H9 (cell line): ENCODE measurements around the gene ADTRP. TPM values are rescaled to one million over a fixed set of nuclear protein-coding genes. Genes with fewer than 3 reads are reported as not detected.

ENCODE experiments used
- DNase-seq: peaks from one replicate; pipeline ENCODE4 v3.0.0-alpha.2; 2017
- H2AFZ ChIP-seq: one replicate; pipeline ENCODE4 v1.6.1; 2013; ENCODE audit warnings: mild to moderate bottlenecking, low read length, control low read depth, moderate library complexity
- H2AK5ac ChIP-seq: 2 replicates; pipeline ENCODE4 v1.6.1; 2013; ENCODE audit warnings: low read length, control low read depth, mixed read lengths; ENCODE audit not compliant: insufficient read length
- H2BK120ac ChIP-seq: one replicate; pipeline ENCODE4 v1.6.1; 2013; ENCODE audit warnings: low read depth, mild to moderate bottlenecking, low read length, control low read depth, inconsistent platforms; ENCODE audit not compliant: poor library complexity, severe bottlenecking
- H2BK12ac ChIP-seq: 2 replicates; pipeline ENCODE4 v1.6.1; 2013; ENCODE audit warnings: low read length, control low read depth, mixed read lengths, low read depth; ENCODE audit not compliant: insufficient read length
- H2BK15ac ChIP-seq: 2 replicates; pipeline ENCODE4 v1.6.1; 2013; ENCODE audit warnings: low read depth, low read length, control low read depth
- H2BK20ac ChIP-seq: one replicate; pipeline ENCODE4 v1.6.1; 2013; ENCODE audit warnings: low read depth, mild to moderate bottlenecking, low read length, control low read depth, inconsistent platforms; ENCODE audit not compliant: poor library complexity, severe bottlenecking
- H2BK5ac ChIP-seq: 2 replicates; pipeline ENCODE4 v1.6.1; 2013; ENCODE audit warnings: low read length, control low read depth, mixed read lengths; ENCODE audit not compliant: insufficient read length
- H3K14ac ChIP-seq: 2 replicates; pipeline ENCODE4 v1.6.1; 2013; ENCODE audit warnings: low read length, control low read depth; ENCODE audit not compliant: insufficient read depth
- H3K18ac ChIP-seq: 2 replicates; pipeline ENCODE4 v1.6.1; 2013; ENCODE audit warnings: low read depth, mild to moderate bottlenecking, mixed read lengths, low read length, control low read depth; ENCODE audit not compliant: insufficient read length
- H3K23ac ChIP-seq: 2 replicates; pipeline ENCODE4 v1.6.1; 2013; ENCODE audit warnings: low read length, control low read depth, mixed read lengths, low read depth; ENCODE audit not compliant: insufficient read length
- H3K23me2 ChIP-seq: 2 replicates; pipeline ENCODE4 v1.6.1; 2013; ENCODE audit warnings: low read depth, mild to moderate bottlenecking, mixed read lengths, low read length, control low read depth; ENCODE audit not compliant: insufficient read length, poor library complexity, severe bottlenecking
- H3K27ac ChIP-seq: 2 replicates; pipeline ENCODE4 v1.5.1; 2013; ENCODE audit warnings: low read length, control low read depth, mixed read lengths, low read depth; ENCODE audit not compliant: insufficient read length
- H3K27me3 ChIP-seq: 2 replicates; pipeline ENCODE4 v1.6.1; 2013; ENCODE audit warnings: low read length, control low read depth, inconsistent platforms; ENCODE audit not compliant: insufficient read depth
- H3K4ac ChIP-seq: 2 replicates; pipeline ENCODE4 v1.6.1; 2013; ENCODE audit warnings: low read depth, mild to moderate bottlenecking, control low read depth, inconsistent platforms, low read length, moderate library complexity
- H3K4me1 ChIP-seq: 2 replicates; pipeline ENCODE4 v1.6.1; 2013; ENCODE audit warnings: low read length, control low read depth, inconsistent platforms; ENCODE audit not compliant: insufficient read depth
- H3K4me2 ChIP-seq: 2 replicates; pipeline ENCODE4 v1.6.1; 2013; ENCODE audit warnings: low read length, control low read depth, mixed read lengths; ENCODE audit not compliant: insufficient read length, insufficient read depth
- H3K56ac ChIP-seq: 2 replicates; pipeline ENCODE4 v1.6.1; 2013; ENCODE audit warnings: low read depth, mild to moderate bottlenecking, mixed read lengths, low read length, control low read depth; ENCODE audit not compliant: insufficient read length
- H3K79me1 ChIP-seq: 2 replicates; pipeline ENCODE4 v1.6.1; 2013; ENCODE audit warnings: low read depth, mild to moderate bottlenecking, moderate library complexity, low read length, control low read depth, inconsistent platforms; ENCODE audit not compliant: insufficient read depth, poor library complexity, severe bottlenecking
- H3K79me2 ChIP-seq: 2 replicates; pipeline ENCODE4 v1.6.1; 2013; ENCODE audit warnings: low read length, control low read depth, inconsistent platforms; ENCODE audit not compliant: insufficient read depth
- H3K9ac ChIP-seq: 2 replicates; pipeline ENCODE4 v1.6.1; 2013; ENCODE audit warnings: low read length, control low read depth, mixed read lengths; ENCODE audit not compliant: insufficient read length; ENCODE audit errors: extremely low read depth
- H3K9me3 ChIP-seq: one replicate; pipeline ENCODE4 v1.6.1; 2013; ENCODE audit warnings: low read depth, low read length, inconsistent platforms; ENCODE audit not compliant: control insufficient read depth
- H3T11ph ChIP-seq: one replicate; pipeline ENCODE4 v1.6.1; 2013; ENCODE audit warnings: mild to moderate bottlenecking, low read length, control low read depth, inconsistent platforms
- H4K20me1 ChIP-seq: one replicate; pipeline ENCODE4 v1.6.1; 2013; ENCODE audit not compliant: control insufficient read depth, insufficient read length, insufficient read depth
- H4K5ac ChIP-seq: 2 replicates; pipeline ENCODE4 v1.6.1; 2013; ENCODE audit warnings: low read depth, mild to moderate bottlenecking, mixed read lengths, low read length, control low read depth; ENCODE audit not compliant: insufficient read length
- H4K8ac ChIP-seq: replicated peaks from 2 replicates; pipeline ENCODE4 v1.6.1; 2013; ENCODE audit warnings: low read length, control low read depth, mixed read lengths, low read depth; ENCODE audit not compliant: insufficient read length
- H4K91ac ChIP-seq: 2 replicates; pipeline ENCODE4 v1.6.1; 2013; ENCODE audit warnings: low read depth, mild to moderate bottlenecking, moderate library complexity, mixed read lengths, low read length, control low read depth; ENCODE audit not compliant: insufficient read length
- H3K27ac Mint-ChIP-seq, 3 experiments: 2 replicates in 2 of 3; 3 replicates in 1 of 3; pipeline ENCODE4 v1.8.0; 2020 to 2021; ENCODE audit warnings: mixed read lengths in 3 of 3, mild to moderate bottlenecking in 1 of 3, moderate library complexity in 1 of 3
- H3K27me3 Mint-ChIP-seq: 2 replicates; pipeline ENCODE4 v1.8.0; 2021; ENCODE audit warnings: low read depth, mild to moderate bottlenecking, moderate library complexity, mixed read lengths
- H3K36me3 Mint-ChIP-seq, 3 experiments: 2 replicates in 2 of 3; 3 replicates in 1 of 3; pipeline ENCODE4 v1.8.0; 2020 to 2021; ENCODE audit warnings: low read depth in 3 of 3, mixed read lengths in 3 of 3; ENCODE audit not compliant: insufficient read depth in 1 of 3
- H3K4me1 Mint-ChIP-seq, 2 experiments: 2 replicates each; pipeline ENCODE4 v1.8.0; 2020; ENCODE audit warnings: mixed read lengths in 2 of 2
- H3K4me3 Mint-ChIP-seq, 2 experiments: 2 replicates in 1 of 2; 3 replicates in 1 of 2; pipeline ENCODE4 v1.8.0; 2020 to 2021; ENCODE audit warnings: mild to moderate bottlenecking in 2 of 2, mixed read lengths in 2 of 2, moderate library complexity in 1 of 2
- H3K9me3 Mint-ChIP-seq, 2 experiments: 2 replicates in 1 of 2; 3 replicates in 1 of 2; pipeline ENCODE4 v1.8.0; 2020; ENCODE audit warnings: mild to moderate bottlenecking in 2 of 2, mixed read lengths in 2 of 2, moderate library complexity in 1 of 2
- WGBS: extraction: QIAGEN DNeasy Blood & Tissue Kit; methylation state at CpG from one replicate; pipeline ENCODE4 v1.1.7; 2013; ENCODE audit warnings: missing lambda C conversion rate, low lambda C conversion rate, mixed read lengths; ENCODE audit not compliant: insufficient read length; ENCODE audit errors: extremely low coverage; 5-methylcytosine and 5-hydroxymethylcytosine counted together
- total RNA-seq: library from RNA; stranded (reverse); gene quantifications from 2 replicates; pipeline ENCODE4 v1.2.1, GENCODE V29; 2021
- TF ChIP-seq, protein P1 (sequence below): fragments of 200-600 bp; sonication (generic); conservative IDR thresholded peaks from 3 replicates; pipeline ENCODE4 v1.8.0; 2021; ENCODE audit warnings: antibody characterized with exemption, mild to moderate bottlenecking

The ADTRP gene
- total RNA-seq, 1 experiment from 2014 or later: not detected

DNA sequence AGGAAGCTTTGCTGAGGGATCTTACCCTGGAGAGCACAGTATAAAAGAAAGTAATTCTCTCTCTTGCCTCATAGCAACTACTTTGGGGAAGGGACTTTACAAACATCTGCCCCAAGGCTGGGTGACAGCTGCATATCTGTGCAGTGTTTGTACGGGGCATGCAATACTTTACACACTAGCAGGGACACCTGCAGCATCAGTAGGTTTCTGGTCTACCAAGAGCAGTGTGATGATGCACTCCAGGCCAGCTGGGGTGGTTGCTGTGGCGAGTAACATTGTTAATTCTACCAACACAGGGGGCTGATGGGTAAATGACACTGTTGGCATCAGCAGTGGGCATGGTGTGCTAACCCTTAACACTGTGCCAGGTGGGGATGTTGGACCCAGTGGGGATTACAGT, 48.0 kb downstream of the ADTRP start:
- Histone ChIP-seq H2BK20ac (no peak overlapping the region), H3K4me1 (no peaks in the 10 kb centered on the region), H4K91ac (no peak overlapping the region), H3K56ac (no peak overlapping the region), H3K23me2 (no peaks in the 10 kb centered on the region), H3K27me3 (no peaks in the 10 kb centered on the region), H2AFZ (no peak overlapping the region), H2AK5ac (no peak overlapping the region), H2BK15ac (no peak overlapping the region), H3K9me3 (no peaks in the 10 kb centered on the region), H2BK120ac (no peak overlapping the region), H3K18ac (no peak overlapping the region), H3K9ac (no peak overlapping the region), H3K4ac (no peak overlapping the region), H3K79me1 (no peaks in the 10 kb centered on the region), H4K5ac (no peak overlapping the region), H4K20me1 (no peaks in the 10 kb centered on the region), H3K27ac (no peak overlapping the region), H3T11ph (no peak overlapping the region), H3K79me2 (no peaks in the 10 kb centered on the region), H4K8ac (no peak overlapping the region), H2BK12ac (no peak overlapping the region), H3K4me2 (no peak overlapping the region), H2BK5ac (no peak overlapping the region), H3K23ac (no peak overlapping the region), H3K14ac (no peak overlapping the region)
- Mint-ChIP-seq H3K27me3 (peaks cover 2% of the 10 kb centered on the region; the same call in 1 of the 2 replicates), H3K9me3 (no peaks in the 10 kb centered on the region; a peak in 1 of 5 replicates), H3K36me3 (no peaks in the 10 kb centered on the region; a peak in 1 of 7 replicates), H3K27ac (no peak overlapping the region), H3K4me1 (peaks cover 11 to 13% of the 10 kb centered on the region in 2 experiments), H3K4me3 (no peak overlapping the region)
- no CpG with 5 or more reads among the region's 2 CpGs for WGBS
- no peak for DNase-seq
- TF ChIP-seq, protein P1, sequence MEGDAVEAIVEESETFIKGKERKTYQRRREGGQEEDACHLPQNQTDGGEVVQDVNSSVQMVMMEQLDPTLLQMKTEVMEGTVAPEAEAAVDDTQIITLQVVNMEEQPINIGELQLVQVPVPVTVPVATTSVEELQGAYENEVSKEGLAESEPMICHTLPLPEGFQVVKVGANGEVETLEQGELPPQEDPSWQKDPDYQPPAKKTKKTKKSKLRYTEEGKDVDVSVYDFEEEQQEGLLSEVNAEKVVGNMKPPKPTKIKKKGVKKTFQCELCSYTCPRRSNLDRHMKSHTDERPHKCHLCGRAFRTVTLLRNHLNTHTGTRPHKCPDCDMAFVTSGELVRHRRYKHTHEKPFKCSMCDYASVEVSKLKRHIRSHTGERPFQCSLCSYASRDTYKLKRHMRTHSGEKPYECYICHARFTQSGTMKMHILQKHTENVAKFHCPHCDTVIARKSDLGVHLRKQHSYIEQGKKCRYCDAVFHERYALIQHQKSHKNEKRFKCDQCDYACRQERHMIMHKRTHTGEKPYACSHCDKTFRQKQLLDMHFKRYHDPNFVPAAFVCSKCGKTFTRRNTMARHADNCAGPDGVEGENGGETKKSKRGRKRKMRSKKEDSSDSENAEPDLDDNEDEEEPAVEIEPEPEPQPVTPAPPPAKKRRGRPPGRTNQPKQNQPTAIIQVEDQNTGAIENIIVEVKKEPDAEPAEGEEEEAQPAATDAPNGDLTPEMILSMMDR: no peak
